ENCODE results near the gene TSKU.
A peak's percentile ranks its signal among the peaks of the same experiment; 100 is the strongest.

TSKU gene, protein sequence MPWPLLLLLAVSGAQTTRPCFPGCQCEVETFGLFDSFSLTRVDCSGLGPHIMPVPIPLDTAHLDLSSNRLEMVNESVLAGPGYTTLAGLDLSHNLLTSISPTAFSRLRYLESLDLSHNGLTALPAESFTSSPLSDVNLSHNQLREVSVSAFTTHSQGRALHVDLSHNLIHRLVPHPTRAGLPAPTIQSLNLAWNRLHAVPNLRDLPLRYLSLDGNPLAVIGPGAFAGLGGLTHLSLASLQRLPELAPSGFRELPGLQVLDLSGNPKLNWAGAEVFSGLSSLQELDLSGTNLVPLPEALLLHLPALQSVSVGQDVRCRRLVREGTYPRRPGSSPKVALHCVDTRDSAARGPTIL

DNA sequence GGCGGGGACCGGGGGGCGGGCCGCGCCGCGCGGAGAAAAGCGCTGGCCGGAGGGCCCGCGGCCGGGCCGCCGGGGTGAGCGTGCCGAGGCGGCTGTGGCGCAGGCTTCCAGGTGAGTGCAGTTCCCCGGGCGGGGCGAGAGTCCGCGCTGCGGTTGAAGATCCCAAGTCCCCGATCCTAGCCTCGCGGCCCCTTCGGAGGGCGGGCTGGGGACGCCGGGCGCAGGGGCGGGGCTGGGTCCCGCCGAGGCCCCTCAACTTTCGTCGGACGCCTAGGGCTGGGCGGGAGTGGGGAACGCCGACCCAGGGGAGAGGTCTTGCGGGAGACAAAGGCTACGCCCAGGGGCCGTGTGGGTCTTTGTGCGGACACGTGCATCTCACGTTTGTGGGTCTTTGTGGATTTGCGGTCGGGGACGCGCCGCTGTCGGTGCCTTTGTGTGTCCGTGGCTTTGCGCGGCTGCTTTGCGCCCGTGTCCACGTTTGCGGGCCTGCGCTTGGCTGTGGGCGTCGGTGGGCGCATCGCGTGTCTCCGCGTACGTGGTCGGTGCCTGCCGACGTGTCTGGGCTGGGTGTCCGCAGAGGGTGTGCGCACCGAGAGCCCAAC is at the start of gene TSKU:
TSS of gene TSKU (plus strand) at position 63 of the 602 bp plus-strand sequence. CDS start 12,261 bp downstream, outside the sequence.
- no peak for DNase-seq

DNA sequence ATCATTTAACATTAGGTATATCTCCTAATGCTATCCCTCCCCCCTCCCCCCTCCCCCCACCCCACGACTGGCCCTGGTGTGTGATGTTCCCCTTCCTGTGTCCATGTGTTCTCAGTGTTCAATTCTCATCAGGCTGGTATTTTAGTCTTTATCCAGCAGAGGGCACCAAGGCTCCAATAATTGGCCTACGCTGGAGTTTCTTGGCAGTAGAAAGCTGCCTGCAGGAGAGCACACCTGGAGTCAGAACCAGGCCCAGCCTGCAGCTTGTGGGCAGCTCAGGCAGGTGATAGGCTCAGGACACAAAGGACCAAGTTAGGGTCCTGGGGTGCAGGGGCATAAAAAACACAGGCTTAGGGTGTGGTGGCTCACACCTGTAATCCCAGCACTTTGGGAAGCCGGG is 49.2 kb upstream of the TSKU start:
- DNase-seq, result peak; percentile 71

DNA sequence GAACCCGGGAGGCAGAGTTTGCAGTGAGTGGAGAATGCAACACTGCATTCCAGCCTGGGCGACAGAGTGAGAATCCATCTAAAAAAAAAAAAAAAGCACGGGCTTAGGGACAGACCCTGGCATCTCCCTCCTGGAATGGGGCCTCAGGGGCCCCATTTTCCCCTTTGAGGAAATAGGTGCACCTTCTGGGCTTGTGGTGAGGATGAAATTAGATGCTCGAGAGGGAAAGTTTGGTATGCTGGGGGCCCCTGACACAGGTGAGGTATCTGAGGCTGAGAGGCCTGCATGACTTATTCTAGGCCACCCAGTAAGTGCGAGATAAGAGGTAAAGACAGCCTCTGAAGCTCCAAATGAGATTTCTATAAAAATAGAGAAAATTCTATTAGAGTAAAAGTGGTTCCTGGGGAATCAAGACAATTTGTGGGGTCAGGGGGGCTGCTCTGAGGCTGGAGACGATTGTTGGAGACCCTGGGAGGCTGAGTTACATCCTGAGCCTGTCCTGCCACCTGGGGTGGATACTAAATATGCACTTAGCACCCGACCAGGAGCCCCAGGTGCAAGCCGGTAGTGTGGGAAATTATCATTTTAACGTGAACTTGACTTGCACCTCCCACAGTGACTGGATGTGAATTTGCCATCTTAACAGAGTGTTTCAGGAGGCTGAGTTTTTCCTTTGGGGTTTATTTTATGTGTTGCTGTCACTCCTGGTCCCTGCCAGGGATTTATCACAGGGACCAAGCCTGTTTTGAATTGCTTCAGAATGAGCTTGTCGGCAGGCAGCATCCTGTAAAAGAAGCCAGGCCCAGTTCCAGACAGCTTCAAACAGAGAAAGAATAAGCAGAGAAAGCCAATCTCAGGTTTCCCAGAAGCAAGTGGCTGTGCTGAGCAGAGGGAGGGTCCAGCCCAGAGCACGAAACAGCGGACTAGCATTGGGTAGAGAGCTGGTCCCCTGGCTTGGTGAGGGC is 48.4 kb upstream of the TSKU start:
- DNase-seq, result no peak

DNA sequence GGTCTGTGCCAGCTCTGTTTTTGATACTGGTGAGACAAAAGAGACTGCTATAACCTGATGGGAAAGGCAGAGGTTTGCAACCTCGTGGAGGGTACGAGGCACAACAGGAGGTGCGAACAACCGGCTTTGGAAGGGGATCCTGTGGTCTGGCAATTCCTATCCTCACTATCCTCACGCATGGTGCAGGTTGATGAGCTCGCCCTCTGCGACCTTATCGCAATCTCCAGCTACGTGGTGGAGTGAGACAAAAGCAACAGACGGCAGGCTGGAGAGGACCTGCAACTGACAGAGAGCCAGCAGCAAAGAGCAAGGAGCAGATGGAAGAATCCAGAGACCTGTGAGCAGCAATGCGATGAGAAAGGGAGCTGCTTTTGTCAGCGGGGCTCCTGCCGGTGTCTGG is 47.3 kb upstream of the TSKU start:
- no peak for DNase-seq

DNA sequence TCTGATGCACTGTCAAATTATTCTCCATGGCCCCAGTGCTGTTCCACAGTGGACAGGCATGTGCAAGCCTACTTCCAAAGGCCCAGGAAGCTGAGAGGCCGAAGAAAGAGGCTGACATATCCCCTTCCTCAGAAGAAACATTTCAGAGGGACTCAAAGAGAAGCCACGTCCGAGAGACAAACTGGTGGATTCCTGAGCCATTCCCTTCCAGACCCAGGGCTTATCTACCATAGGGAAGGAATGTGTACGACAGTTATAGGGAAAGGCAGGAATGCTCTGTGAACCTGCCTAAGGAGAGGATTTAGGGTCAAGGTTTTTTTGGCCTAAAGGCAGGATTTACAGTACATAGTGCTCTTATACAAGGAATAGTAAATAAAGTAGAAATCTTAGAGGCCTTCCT is 46.9 kb upstream of the TSKU start:
- no peak for DNase-seq

DNA sequence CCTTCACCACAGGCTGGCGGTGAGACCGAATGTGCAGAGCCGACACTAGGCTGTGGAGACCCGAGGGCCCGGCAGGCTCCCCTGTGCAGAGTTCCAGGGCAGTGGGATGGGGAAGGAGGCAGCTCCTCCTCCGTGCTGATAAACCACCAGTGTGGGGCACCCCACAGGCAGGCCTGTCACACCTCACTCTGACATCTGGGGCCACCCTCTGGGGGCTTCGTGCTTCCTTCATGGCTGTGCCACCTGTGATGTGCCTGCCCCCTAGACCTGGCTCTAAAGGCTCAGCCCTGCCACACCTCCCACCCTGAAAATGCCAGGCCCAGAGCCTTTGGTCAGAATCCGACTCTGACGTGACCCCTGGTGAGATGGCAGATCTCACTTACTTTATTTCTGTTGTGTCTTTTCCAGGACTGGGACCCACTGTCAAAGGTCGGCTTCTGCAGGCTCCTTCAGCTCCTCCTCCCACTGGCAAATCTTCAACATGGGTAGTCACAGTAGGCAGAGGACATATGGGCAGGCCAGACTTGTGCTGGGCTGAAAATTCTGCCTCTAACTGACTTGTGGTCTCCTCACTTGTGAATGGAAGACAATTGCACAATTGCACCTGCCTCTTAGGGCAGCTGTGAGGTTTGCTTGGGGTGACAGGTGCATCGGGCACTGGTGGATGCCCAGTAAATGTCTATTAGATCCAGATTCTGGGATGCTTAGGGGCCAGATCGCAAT is 46.2 kb upstream of the TSKU start:
- no peak for DNase-seq

DNA sequence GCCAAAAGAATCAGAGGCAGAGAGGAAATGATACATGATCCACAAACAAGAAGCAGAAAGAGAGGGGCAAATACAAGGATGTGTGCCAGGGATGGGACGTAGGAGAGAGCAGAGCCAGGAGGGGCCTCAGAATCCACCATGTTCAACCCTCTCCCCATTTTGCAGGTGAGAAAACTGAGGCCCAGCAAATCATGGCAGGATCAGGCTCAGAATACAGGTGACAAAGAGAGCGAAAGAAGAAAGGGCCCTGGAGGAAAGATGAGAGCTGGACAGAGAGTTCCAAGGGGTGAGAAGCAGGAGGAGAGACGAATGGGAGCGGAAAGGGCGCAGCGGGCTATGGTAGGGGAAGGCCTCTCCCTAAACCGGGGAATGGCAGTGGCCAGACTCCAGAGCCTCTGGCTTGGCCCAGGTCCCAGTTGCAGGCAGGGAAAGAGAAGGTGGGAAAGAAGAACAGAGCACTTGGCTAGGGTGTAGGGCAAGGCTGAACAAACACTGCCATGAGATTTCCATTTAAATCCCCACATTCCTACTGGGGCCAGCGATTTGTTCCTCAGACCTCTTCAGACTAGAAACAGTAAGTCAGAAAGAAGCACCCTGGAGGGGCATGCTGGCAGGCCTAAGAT is 44.4 kb upstream of the TSKU start:
- no peak for DNase-seq

DNA sequence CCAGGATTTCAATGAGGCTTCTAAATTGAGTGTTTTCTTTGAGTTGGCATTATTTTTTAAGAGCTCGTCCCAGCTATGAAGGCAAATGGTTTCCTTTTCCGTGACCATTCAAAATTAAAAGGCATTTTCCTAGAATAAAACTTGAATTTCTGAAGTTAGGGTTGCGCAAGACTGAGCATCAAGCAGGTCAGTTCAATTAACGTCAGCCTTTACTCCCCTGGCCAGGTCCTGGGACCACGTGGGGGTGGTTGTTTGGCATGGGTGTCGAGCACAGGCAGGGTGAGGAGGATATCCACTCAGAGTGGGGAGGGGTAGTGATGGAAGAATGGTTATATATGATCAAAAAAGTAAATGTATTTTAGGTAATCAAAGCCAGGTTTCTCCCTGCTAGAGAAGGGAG is 43.4 kb upstream of the TSKU start:
- no peak for DNase-seq

DNA sequence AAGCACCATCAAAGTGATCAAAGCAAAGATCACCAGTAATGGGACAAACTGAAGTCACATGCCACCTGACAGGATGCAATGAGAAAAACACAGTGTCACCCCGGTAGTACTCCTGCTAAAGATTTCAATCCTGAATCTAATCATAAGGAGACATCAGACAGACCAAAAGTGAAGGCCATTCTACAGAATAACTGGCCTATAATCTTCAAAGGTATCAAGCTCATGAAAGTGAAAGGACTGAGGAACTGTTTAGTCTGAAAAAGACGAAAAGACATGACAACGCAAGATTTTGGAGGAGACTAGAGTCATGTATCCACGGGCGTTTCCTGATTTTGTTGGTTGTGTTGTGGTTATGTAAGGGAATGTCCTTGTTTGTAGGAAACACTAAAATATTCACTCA is 42.4 kb upstream of the TSKU start:
- no peak for DNase-seq

DNA sequence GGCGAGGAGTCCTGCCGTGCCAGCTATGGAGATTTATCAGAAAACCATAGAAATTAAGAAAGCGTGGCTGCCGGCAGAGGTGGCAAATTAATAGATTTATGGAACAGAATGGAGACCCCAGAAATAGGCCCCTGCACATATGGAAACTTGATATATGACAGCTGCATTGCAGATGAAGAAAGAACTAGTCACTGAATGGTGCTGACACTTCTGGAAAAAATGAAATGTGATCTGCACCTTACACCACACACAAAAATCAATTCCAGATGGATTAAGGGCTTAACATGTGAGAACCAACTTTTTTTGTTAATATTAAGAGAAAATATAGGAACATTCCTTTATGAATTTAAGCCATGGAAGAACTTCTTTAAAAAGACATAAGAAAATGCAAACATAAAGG is 40.3 kb upstream of the TSKU start:
- no peak for DNase-seq

DNA sequence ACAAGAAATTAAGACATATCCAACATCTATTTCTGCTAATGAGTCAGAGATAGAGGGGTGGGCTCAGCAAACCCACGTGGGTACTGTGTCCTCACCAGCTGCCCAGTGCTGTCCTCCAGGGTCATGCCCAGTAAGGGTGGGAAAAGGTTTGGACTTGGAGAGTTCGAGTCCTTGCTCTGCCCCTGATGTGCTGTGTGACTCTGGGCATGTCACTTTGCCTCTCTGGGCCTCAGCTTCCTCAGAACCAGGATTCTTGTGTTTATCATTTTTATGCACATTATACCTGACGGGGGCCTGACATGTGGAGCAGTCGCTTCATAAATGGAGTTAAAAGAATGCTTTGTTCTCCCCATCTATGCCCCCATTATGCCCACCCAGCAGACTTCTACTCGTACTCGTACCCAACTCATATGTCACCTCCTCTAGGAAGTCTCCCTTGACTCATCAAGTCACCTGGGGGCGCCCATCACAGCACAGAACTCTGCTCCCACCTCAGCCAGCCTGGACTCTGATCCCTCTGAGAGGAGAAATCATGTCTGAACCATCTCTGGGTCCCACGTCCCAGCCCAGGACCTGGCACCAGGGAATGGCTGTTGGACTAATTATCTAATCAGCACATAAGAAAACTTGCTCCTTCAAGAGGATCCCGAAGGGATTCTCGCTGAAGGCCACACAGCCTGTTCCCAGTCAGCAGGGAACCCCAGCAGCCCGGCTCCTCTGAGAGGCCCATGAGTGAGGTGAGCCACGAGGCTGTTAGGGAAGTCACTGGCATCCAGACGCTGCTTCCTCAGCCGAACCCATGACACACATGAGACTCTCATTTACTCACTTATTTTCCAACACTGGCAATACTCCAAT is 38.7 kb upstream of the TSKU start:
- DNase-seq, result no peak

DNA sequence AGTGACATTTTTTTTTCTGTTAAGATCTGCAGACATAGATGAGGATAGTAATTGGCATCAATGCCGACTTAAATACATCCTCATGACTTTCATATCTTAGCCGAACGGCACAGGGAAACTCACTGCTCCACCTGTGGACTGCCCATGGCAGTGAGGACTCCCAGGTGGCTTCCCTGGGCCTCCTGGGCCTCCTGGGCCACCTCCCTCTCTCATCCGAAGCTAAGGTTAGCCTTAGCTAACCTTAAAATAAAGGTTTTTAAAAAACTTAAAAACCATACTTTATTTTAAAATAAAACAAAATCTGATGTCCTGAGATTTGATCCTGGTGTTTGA is 38.1 kb upstream of the TSKU start:
- no peak for DNase-seq

DNA sequence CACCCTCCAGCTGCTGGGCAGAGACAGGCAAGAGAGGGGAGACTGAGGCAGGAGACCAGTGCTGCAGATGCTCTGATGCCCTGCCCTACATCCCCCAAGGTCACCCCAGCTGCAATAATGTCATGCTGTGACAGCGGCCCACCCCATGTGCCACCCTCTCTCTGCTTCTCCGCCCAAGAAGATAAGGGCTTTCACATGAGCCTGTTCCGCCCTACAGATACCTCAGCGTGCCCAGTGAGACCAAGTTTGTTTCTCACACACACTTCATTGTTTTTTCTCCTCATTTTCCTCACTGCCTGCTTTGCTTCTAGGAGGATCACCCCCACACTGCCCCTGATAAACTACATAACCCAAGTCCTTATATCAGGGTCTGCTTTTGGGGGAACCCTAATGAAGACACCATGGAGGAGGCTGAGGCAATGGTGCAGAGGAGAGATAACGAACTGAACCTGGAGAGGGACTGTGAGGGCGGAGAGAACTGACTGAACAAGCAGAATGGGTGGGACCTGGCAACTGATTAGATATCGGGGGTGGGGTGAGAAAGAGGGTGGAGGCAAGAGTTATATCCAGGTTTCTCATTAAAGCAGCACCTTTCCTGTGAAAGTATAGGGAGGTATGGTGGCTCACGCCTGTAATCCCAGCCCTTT is 37.5 kb upstream of the TSKU start:
- DNase-seq, result no peak

DNA sequence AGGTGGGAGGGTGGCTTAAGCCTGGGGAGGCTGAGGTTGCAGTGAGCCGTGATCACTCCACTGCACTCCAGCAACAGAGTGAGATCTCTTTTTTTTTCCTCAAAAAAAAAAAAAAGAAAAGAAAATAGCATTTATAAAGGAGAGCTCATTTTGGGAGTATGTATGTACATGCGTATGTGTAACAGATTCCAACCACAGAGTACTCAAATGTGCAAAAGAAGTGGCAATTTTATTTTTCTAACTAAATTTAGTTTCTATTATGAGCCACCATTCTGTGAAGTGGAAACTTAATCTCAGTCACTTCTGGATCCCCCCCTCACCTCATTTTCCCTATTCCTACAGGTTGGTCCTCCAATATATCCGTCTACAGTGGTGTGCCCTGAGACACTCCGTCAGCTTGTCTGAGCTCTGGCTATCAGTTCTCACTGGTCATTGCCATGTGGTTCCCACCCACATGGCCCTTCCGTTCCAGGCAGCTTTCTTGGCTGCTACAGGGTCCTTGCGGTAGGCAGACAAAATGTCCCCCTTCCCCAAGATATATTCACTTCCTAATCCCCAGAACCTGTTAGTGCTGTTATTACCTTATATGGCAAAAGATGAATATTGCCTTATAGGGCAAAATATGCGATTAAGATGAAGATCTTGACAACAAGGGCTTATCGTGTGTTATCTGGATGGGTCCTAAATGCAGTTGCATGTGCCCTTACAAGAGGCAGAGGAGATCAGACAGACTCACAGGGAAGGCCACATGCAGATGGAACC is 35.8 kb upstream of the TSKU start:
- DNase-seq, result no peak

DNA sequence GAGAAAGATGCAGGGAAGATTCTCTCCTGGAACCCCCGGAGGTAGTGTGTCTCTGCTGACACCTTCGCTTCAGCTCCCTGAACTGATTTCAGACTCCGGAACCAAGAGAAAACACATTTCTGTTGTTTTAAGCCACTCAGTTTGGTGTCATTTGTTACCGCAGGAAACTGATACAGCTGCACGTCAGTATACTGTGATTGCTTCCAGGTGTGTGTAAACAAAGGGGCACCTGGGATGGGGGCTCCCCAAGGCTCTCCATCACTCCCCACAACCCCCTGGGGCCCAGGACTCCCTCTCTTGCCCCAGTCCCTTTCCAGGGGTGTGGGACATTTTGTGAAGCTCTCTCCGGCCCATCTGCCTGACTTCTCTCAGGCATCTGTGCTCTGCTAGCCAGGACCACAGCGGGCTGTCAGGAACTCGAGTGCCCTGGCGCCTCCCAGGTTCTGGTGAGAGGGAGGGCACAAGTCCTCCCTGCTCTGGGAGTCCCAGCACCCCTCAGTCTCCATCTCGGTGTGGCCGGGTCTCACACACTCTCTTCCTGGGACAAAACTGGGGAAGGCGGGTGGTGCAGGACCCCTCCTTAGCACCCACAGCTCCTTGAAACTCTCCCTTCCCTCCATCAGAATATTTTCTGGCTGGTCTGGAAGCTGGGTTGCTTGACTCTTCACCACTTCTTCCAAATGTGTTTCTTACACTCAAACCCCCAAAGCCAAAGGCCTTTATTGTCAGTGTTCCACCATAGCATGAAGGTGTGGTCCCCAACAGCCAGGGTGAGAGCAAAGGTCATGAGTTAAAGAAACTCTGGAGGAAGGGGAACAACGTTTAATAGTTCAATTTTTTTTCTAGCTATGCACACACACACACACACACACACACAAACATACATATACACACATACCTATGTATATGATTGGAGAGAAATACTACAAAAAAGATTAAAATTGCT is 35.0 kb upstream of the TSKU start:
- DNase-seq, result no peak

DNA sequence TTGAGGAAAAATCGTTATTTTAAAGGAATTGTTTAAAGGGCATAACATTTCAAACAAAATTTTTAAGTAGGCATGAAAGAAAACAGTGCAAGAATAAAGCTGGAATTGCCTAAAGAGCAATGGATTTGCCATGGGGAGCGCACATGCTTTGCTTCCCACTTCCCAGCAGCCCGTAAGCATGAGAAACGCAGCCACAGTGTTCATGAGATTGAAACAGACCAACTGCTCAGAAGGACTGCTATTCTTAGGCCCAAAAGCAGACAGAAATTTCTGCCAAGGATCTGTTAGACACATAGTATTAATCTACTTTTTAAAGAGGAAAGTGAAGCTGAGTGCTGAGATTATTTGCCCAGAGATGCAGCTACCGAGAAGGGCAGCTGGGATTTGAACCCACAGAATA is 34.2 kb upstream of the TSKU start:
- no peak for DNase-seq

DNA sequence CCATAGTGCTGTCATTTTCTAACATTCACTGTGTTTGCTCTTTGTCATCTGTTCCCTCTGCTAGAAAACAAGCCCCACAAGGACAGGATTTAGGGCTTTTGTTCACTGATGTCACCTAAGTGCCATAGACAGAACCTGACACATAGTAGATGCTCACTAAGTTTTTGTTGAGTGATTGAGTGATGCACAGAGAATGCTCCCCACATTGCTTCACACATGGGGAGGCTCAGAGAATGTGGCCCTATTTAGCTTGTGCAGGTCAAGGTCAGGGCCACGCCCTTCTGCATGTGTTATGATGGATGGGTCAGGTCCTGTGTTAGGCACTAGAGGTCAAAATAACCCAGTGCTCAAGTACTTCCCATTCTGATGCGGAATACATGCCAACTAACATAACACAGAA is 33.1 kb upstream of the TSKU start:
- DNase-seq, result no peak

DNA sequence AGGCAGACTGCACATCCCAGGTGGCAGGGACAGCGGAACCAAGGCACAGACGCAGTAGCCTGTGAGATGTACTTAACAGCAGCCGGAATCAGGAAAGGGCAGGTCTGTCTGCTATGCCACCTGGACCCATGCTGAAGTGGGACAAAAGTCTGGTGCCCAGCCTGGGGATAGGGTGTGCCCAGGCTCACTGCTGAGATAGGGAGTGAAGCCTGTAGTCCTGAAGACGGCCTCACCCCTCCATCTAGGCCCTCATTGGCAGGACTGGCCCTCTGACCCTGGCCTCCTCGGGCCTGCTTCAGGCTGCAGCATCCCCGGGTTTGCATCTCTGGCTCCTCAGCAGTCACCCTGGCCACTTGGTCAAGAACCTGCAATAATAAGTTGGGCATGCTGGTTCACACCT is 32.4 kb upstream of the TSKU start:
- DNase-seq, result no peak
